ENCODE results near the gene ID2. TPM values are rescaled to one million over a fixed set of nuclear protein-coding genes. Genes with fewer than 3 reads are reported as not detected.
A peak's percentile ranks its signal among the peaks of the same experiment; 100 is the strongest.

ID2 gene
- total and polyA plus RNA-seq, 2 of the 13 experiments (the other 11 are each of a cell fraction or from before 2014, with no cell fraction given): 214 to 719 TPM

DNA sequence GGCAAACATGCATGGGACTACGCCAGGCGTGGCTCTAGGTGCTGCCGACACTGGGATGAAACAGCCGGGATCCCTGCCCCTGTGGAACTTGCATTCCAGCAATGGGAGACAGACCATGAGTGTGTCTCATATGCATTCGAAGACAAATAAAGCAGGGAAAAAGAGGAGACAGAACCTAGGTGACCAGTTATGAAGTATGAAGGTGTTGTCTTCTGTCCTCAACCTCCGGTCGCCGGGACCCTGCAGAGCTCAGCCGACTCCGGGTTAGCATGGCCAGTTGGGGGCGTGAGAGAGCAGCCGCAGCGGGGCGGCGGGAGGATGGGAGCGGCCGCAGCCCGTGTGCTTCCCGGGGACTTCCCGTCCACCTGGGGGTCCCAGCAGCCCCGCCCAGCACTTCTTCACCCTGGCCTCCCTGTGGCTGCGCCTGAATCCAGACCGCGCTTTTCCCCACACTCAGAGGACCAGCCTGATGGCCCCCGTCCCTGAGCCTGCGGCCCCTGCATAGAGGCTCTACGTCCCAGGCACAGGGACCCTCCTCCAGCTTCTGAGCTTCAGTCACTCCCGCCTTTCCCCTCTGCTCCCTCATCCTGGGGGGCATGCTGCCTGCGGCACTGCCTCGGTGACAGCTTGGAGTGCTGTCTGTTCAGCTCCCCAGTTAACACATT, 11.4 kb downstream of the ID2 start (continued):
- no peak for TF ChIP-seq XBP1 (CRISPR knock-in tag; IDR thresholded peaks at IDR 0.05)
- TF ChIP-seq ZNF224 (CRISPR knock-in tag; IDR thresholded peaks at IDR 0.05): no peak
- TF ChIP-seq HMG20B (CRISPR knock-in tag; conservative IDR thresholded peaks at IDR 0.05): no peak
- no peak for TF ChIP-seq ELF4 (CRISPR knock-in tag; IDR thresholded peaks at IDR 0.05; ENCODE audit: borderline replicate concordance)
- no peak for TF ChIP-seq HCFC1 (IDR thresholded peaks at IDR 0.05; ENCODE audit: low read depth, low read length)
- TF ChIP-seq ZSCAN30 (CRISPR knock-in tag; IDR thresholded peaks at IDR 0.05): no peak
- TF ChIP-seq, protein P1, sequence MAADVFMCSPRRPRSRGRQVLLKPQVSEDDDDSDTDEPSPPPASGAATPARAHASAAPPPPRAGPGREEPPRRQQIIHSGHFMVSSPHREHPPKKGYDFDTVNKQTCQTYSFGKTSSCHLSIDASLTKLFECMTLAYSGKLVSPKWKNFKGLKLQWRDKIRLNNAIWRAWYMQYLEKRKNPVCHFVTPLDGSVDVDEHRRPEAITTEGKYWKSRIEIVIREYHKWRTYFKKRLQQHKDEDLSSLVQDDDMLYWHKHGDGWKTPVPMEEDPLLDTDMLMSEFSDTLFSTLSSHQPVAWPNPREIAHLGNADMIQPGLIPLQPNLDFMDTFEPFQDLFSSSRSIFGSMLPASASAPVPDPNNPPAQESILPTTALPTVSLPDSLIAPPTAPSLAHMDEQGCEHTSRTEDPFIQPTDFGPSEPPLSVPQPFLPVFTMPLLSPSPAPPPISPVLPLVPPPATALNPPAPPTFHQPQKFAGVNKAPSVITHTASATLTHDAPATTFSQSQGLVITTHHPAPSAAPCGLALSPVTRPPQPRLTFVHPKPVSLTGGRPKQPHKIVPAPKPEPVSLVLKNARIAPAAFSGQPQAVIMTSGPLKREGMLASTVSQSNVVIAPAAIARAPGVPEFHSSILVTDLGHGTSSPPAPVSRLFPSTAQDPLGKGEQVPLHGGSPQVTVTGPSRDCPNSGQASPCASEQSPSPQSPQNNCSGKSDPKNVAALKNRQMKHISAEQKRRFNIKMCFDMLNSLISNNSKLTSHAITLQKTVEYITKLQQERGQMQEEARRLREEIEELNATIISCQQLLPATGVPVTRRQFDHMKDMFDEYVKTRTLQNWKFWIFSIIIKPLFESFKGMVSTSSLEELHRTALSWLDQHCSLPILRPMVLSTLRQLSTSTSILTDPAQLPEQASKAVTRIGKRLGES (CRISPR knock-in tag; IDR thresholded peaks at IDR 0.05; ENCODE audit: borderline replicate concordance): no peak
- TF ChIP-seq KLF6 (CRISPR knock-in tag; IDR thresholded peaks at IDR 0.05): no peak
- peak; percentile 36 for TF ChIP-seq RBM39 (IDR thresholded peaks at IDR 0.05; ENCODE audit: low read depth, low read length, poor library complexity, severe bottlenecking)
- TF ChIP-seq, protein P2, sequence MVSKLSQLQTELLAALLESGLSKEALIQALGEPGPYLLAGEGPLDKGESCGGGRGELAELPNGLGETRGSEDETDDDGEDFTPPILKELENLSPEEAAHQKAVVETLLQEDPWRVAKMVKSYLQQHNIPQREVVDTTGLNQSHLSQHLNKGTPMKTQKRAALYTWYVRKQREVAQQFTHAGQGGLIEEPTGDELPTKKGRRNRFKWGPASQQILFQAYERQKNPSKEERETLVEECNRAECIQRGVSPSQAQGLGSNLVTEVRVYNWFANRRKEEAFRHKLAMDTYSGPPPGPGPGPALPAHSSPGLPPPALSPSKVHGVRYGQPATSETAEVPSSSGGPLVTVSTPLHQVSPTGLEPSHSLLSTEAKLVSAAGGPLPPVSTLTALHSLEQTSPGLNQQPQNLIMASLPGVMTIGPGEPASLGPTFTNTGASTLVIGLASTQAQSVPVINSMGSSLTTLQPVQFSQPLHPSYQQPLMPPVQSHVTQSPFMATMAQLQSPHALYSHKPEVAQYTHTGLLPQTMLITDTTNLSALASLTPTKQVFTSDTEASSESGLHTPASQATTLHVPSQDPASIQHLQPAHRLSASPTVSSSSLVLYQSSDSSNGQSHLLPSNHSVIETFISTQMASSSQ (IDR thresholded peaks at IDR 0.05; ENCODE audit: low read depth): no peak
- TF ChIP-seq, protein P2 (CRISPR knock-in tag; IDR thresholded peaks at IDR 0.05; ENCODE audit: borderline replicate concordance): no peak
- no peak for TF ChIP-seq ZNF83 (CRISPR knock-in tag; IDR thresholded peaks at IDR 0.05; ENCODE audit: borderline replicate concordance)
- TF ChIP-seq, protein P3, sequence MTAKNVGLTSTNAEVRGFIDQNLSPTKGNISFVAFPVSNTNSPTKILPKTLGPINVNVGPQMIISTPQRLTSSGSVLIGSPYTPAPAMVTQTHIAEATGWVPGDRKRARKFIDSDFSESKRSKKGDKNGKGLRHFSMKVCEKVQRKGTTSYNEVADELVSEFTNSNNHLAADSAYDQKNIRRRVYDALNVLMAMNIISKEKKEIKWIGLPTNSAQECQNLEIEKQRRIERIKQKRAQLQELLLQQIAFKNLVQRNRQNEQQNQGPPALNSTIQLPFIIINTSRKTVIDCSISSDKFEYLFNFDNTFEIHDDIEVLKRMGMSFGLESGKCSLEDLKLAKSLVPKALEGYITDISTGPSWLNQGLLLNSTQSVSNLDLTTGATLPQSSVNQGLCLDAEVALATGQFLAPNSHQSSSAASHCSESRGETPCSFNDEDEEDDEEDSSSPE (CRISPR knock-in tag; IDR thresholded peaks at IDR 0.05): peak; percentile 49; the same call in 1 of the 2 replicates
- TF ChIP-seq PHF5A (CRISPR knock-in tag; IDR thresholded peaks at IDR 0.05; ENCODE audit: low read depth, unreplicated experiment): no peak
- TF ChIP-seq ZEB1 (IDR thresholded peaks at IDR 0.05; ENCODE audit: insufficient replicate concordance, low read depth): no peak
- TF ChIP-seq PRMT3 (CRISPR knock-in tag; IDR thresholded peaks at IDR 0.05; ENCODE audit: borderline replicate concordance, low read depth): no peak
- TF ChIP-seq ZNF292 (CRISPR knock-in tag; IDR thresholded peaks at IDR 0.05; ENCODE audit: borderline replicate concordance, low read depth): 0 out of 2 replicates have a peak, but pooled peaks have one; percentile 27
- no peak for TF ChIP-seq NONO (IDR thresholded peaks at IDR 0.05)
- TF ChIP-seq NONO (CRISPR knock-in tag; conservative IDR thresholded peaks at IDR 0.05): peak; percentile 67
- no peak for TF ChIP-seq ZNF7 (CRISPR knock-in tag; IDR thresholded peaks at IDR 0.05)

Measured in HepG2 (cell line).